Adipocyte (in vitro differentiated cells): ENCODE results near the gene SPAG6.
A peak's percentile ranks its signal among the peaks of the same experiment; 100 is the strongest.

ENCODE experiments used
- DNase-seq: peaks from one replicate; pipeline ENCODE4 v3.0.0-alpha.2; 2015; ENCODE audit warnings: low read depth
- H3K27me3 ChIP-seq: replicated peaks from 2 replicates; pipeline ENCODE4 v1.7.0; 2013; ENCODE audit warnings: mild to moderate bottlenecking, low read length, moderate library complexity; ENCODE audit not compliant: control insufficient read depth, insufficient read depth
- H3K36me3 ChIP-seq: 2 replicates; pipeline ENCODE4 v1.7.0; 2013; ENCODE audit warnings: low read length, mild to moderate bottlenecking, moderate library complexity; ENCODE audit not compliant: control insufficient read depth, insufficient read depth, severe bottlenecking
- H3K4me1 ChIP-seq: 2 replicates; pipeline ENCODE4 v1.7.0; 2013; ENCODE audit warnings: mild to moderate bottlenecking, low read length, moderate library complexity; ENCODE audit not compliant: control insufficient read depth, insufficient read depth
- H3K4me3 ChIP-seq: 2 replicates; pipeline ENCODE4 v1.7.0; 2013; ENCODE audit warnings: mild to moderate bottlenecking, low read length, moderate library complexity
- H3K9ac ChIP-seq: 2 replicates; pipeline ENCODE4 v1.7.0; 2013; ENCODE audit warnings: mild to moderate bottlenecking, low read length, moderate library complexity
- H3K9me3 ChIP-seq: 2 replicates; pipeline ENCODE4 v1.7.0; 2013; ENCODE audit warnings: mild to moderate bottlenecking, low read length, moderate library complexity; ENCODE audit not compliant: control insufficient read depth

SPAG6 gene

DNA sequence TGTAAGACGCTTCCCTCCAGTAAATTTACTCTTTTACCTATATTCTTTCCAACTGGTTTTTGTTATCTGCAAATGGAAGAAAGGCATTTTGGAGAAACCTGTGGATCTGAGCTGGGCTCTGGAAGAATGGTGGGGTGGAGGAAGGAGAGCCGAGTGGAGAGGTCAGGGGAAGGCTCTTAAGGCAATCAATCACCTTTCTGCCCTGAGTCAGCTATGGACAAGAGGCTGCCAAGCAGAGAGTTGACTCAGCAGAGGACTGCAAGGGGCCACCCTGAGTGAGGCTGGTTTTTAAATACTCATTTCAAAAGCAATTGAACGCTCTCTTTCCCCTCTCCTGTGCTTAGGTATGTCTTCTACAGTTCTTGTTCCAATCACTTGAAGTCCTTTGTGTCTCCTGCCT, 81.8 kb downstream of the SPAG6 start:
- no peaks in the 10 kb centered on the region for H3K9me3 ChIP-seq
- H3K9ac ChIP-seq, result no peak overlapping the region
- H3K36me3 ChIP-seq, result no peaks in the 10 kb centered on the region
- DNase-seq, result no peak
- H3K27me3 ChIP-seq, result no peaks in the 10 kb centered on the region
- peak overlapping the region; percentile 41 for H3K4me3 ChIP-seq
- peaks cover 25% of the 10 kb centered on the region for H3K4me1 ChIP-seq

DNA sequence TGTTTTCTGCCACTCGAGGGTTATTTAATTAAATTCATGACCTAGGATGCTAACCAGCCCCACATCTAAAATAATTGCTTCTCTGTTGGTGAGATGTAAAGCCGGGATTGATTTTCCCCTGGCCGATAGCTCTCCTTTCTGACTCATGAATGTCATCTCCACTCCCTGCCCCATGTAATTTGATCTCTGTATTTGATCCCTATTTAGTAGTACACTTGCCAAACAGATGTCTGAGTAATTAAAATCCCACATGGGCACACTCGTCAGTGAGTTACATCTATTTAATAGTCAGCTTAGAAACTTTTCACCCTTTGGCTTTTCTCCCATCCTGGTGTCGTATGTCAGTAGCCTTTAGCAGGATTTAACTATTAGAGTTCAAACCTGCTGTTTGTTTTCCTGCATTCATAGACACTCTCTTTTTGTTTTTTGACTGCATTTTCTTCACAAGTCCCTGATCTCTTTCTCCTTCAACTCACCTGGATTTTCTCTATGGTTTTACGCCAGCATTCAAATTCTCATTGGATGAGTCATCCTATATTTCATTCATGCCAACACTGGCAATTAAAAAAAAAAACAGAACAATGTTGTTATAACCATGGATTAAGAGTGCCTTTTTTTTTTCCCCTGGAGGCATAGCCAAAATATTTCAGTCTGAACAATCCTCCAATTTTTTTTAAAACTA, 82.7 kb downstream of the SPAG6 start:
- DNase-seq, result peak; percentile 90
- Histone ChIP-seq H3K9ac (no peak overlapping the region), H3K4me1 (peaks cover 25% of the 10 kb centered on the region), H3K4me3 (peak overlapping the region; percentile 41), H3K36me3 (no peaks in the 10 kb centered on the region), H3K9me3 (no peaks in the 10 kb centered on the region), H3K27me3 (no peaks in the 10 kb centered on the region)

DNA sequence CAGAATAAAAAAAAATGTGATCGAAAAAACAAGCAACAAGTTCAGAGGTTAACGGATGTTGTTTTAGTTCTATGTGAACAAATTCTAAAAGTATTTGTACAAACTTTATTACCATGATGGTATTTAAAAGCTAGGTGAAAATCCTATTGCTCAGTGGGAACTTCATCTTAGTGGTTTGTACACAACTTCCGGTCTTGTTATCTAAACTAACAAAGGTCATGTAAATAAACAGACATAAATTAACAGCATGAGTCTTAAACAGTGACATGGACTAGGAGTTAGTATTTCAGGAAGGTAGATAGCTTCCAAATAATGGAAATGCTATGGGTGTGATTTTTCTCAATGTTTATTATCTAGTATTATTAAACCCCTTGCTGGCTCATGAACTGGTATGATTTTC, 83.8 kb downstream of the SPAG6 start:
- H3K9me3 ChIP-seq, result no peaks in the 10 kb centered on the region
- no peak for DNase-seq
- H3K9ac ChIP-seq, result no peak overlapping the region
- H3K27me3 ChIP-seq, result no peaks in the 10 kb centered on the region
- H3K4me3 ChIP-seq, result no peak overlapping the region
- no peaks in the 10 kb centered on the region for H3K36me3 ChIP-seq
- H3K4me1 ChIP-seq, result peaks cover 27% of the 10 kb centered on the region

DNA sequence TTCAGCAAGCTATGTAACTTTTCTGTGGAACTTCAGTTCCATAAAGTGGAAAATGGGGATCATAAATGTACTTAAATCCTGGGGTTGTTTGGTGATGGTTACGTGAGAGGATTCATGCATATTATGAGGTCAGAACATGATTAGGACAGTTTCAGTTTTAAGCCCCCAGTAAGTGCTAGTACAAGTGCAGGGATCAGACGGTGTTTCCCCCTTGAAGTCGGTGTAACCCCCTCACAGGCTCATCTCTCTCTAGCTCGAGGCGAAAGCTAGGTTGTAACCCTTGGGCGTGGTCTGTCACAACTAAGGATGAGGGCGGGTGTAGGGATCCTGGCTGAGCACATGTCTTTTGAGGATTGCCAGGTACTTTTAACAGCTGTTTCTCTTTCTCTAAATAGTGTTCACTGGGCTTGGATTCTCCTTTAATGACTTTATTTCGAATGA, 84.7 kb downstream of the SPAG6 start:
- Histone ChIP-seq H3K9ac (no peak overlapping the region), H3K4me1 (peaks cover 36% of the 10 kb centered on the region), H3K4me3 (no peak overlapping the region), H3K27me3 (no peaks in the 10 kb centered on the region), H3K9me3 (no peaks in the 10 kb centered on the region), H3K36me3 (no peaks in the 10 kb centered on the region)
- no peak for DNase-seq

DNA sequence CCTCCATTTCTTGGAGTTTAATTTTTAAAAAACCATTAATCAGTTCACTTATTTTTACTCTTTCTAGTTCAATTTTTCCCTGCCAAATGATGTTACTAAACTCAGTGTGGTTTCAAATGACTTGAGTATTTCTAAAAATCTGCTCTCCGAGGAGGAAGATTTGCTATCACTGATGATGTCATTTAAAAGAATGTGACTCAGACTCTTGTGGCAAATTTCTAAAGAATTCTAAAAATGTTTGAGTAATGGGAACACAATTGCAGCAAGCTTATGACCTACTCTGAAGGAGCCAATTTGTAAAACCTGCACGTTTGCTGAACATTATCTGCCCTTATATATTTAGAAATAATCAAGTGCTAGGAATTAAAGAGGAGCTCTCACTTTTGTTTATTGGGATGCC, 88.6 kb downstream of the SPAG6 start:
- peak; percentile 90 for DNase-seq
- no peaks in the 10 kb centered on the region for H3K27me3 ChIP-seq

GRCh38 chr10:22434521-22434920, 89.2 kb downstream of the SPAG6 start:
- no peaks in the 10 kb centered on the region for H3K9me3 ChIP-seq
- H3K27me3 ChIP-seq, result no peaks in the 10 kb centered on the region
- DNase-seq, result no peak
- H3K9ac ChIP-seq, result peak overlapping the region; percentile 43
- H3K36me3 ChIP-seq, result no peaks in the 10 kb centered on the region
- peaks cover 31% of the 10 kb centered on the region for H3K4me1 ChIP-seq
- no peak overlapping the region for H3K4me3 ChIP-seq

More for the DNA sequence above, 88.6 kb downstream of the SPAG6 start:
- Histone ChIP-seq H3K4me3 (no peak overlapping the region), H3K4me1 (peaks cover 35% of the 10 kb centered on the region), H3K9me3 (no peaks in the 10 kb centered on the region), H3K9ac (no peak overlapping the region), H3K36me3 (no peaks in the 10 kb centered on the region)

GRCh38 chr10:22435650-22436049, 90.4 kb downstream of the SPAG6 start:
- Histone ChIP-seq H3K4me1 (peaks cover 31% of the 10 kb centered on the region), H3K9ac (no peak overlapping the region), H3K36me3 (no peaks in the 10 kb centered on the region), H3K27me3 (no peaks in the 10 kb centered on the region), H3K9me3 (no peaks in the 10 kb centered on the region), H3K4me3 (no peak overlapping the region)
- no peak for DNase-seq

DNA sequence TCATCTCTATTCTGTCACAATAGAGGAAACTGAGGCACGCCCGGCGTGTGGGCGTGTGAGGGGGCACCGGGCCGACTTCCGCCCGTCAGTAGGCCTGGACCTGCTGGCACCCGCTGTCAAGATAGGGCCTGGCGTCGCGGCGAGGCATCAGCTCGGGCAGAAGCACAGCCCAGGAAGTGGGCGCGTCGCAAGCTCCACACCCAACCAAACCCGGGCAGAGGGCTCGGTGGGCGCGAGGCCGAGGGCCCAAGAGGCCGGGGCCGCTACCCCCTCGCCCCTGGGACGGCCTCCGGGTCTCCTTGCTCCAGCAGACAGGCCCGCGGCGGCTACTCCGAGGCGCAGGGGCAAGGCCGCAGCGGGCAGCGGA, 91.2 kb downstream of the SPAG6 start:
- H3K4me1 ChIP-seq, result peaks cover 31% of the 10 kb centered on the region
- no peaks in the 10 kb centered on the region for H3K36me3 ChIP-seq
- no peaks in the 10 kb centered on the region for H3K27me3 ChIP-seq
- peak overlapping the region; percentile 94 for H3K9ac ChIP-seq
- no peaks in the 10 kb centered on the region for H3K9me3 ChIP-seq
- H3K4me3 ChIP-seq, result peak overlapping the region; percentile 90
- DNase-seq, result no peak

DNA sequence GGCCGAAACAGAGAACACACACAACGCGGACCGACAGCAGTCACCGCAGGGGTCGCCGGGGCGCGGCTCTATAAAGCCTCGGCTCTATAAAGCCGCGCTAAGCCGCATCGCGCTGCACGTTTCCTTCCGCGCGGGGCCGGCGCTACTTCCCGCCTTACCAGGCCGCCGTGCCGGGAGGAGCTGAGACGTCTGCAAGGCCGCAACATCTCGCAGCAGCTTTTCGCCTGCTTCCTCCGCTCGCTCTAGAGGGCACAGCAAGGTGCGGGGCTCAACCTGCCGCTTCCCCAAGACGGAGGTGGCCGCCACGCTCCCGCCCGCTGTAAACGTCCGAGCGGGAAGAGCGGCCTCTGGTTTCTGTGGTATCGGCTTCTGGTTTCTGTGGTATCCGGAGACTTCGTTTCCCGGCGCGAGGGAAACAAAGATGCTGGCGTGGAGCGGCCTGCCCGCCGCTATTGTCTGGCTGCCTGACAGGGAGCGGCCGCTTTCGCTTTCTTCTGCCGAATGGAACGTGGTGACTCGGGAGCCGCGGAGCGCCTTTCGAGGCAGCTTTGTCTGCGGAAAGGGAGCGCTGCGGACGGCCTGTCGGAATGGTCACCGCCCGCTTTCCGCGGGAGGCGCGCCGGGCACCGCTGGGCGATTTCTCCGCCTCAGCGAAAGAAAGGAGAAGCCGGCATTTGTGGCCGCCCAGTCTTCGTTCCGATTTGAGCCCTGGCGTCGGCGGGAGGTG, 91.8 kb downstream of the SPAG6 start:
- Histone ChIP-seq H3K36me3 (no peaks in the 10 kb centered on the region), H3K27me3 (no peaks in the 10 kb centered on the region)
- DNase-seq, result peak; percentile 85

DNA sequence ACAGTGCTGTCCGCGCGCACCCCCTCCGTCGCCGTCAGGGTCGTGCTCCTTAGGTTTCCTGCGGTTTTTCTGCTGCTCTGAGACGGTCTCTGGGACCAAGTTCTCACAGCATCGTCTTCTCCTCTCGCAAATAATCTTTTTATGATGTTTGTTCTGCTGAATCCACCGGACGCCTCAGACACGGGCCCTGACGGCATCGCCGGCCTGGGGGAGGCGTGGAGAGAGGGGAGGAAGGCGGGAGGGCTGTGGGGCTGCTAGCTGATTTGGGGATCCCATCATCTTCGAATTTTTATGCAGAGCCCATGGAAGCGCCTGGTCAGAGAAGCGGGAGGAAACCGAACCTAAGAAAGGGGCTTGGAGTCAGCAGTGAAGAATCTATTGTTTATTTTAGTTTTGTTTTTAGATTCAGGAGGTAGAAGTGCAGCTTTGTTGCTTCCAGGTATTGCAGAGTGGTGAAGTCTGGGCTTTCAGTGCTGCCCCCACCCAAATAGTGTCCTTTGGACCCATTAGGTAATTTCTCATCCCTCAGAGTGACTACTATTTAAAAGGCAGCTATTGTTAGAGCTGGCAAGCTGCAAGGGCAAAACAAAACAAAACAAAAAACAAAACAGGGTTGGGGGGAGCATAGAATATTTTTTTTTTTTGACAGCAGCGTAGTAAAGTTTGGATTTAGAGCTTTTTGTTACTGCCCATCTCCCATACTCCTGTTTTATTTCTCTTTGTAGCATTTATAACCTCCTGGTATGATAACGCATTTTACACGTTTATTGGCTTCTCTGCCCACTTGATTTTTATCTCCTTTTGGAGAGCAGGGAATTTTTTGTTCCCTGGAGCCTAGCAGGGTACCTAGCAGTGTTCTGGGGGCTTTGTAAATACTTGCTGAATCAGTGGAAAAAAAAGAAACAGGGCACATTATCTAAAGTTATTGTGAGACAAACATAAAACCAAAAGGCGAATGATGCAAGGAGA, 92.6 kb downstream of the SPAG6 start:
- peak overlapping the region; percentile 94 for H3K9ac ChIP-seq
- peaks cover 31% of the 10 kb centered on the region for H3K4me1 ChIP-seq
- peak; percentile 54 for DNase-seq
- no peaks in the 10 kb centered on the region for H3K9me3 ChIP-seq
- H3K4me3 ChIP-seq, result peak overlapping the region; percentile 90
- H3K27me3 ChIP-seq, result no peaks in the 10 kb centered on the region
- no peaks in the 10 kb centered on the region for H3K36me3 ChIP-seq

More for the DNA sequence above, 91.8 kb downstream of the SPAG6 start:
- Histone ChIP-seq H3K9me3 (no peaks in the 10 kb centered on the region), H3K4me3 (peak overlapping the region; percentile 90), H3K9ac (peak overlapping the region; percentile 94), H3K4me1 (peaks cover 31% of the 10 kb centered on the region)

- Histone ChIP-seq H3K4me3 (peak overlapping the region; percentile 90), H3K9me3 (no peaks in the 10 kb centered on the region), H3K36me3 (no peaks in the 10 kb centered on the region), H3K9ac (peak overlapping the region; percentile 94), H3K4me1 (peaks cover 37% of the 10 kb centered on the region), H3K27me3 (no peaks in the 10 kb centered on the region)
- DNase-seq, result no peak
These were observed 93.4 kb downstream of the SPAG6 start for GRCh38 chr10:22438711-22439110.
